ENCODE measurements around the gene ZNF689. TPM values are rescaled to one million over a fixed set of nuclear protein-coding genes. Genes with fewer than 3 reads are reported as not detected.
"Not testable (repeated sequence)": the region's sequence is repeated elsewhere in the genome, so short reads cannot be mapped to it uniquely, and the experiment has no call there.

Gene ZNF689
- total and polyA plus RNA-seq, 2 donors (not counting 1 experiment from before 2014, with no cell fraction given), result 3.5 to 6.1 TPM

- H3K4me2 ChIP-seq (ENCODE audit: extremely low read depth, insufficient read depth, low read length), result no peak overlapping the region
- TF ChIP-seq, protein P1, sequence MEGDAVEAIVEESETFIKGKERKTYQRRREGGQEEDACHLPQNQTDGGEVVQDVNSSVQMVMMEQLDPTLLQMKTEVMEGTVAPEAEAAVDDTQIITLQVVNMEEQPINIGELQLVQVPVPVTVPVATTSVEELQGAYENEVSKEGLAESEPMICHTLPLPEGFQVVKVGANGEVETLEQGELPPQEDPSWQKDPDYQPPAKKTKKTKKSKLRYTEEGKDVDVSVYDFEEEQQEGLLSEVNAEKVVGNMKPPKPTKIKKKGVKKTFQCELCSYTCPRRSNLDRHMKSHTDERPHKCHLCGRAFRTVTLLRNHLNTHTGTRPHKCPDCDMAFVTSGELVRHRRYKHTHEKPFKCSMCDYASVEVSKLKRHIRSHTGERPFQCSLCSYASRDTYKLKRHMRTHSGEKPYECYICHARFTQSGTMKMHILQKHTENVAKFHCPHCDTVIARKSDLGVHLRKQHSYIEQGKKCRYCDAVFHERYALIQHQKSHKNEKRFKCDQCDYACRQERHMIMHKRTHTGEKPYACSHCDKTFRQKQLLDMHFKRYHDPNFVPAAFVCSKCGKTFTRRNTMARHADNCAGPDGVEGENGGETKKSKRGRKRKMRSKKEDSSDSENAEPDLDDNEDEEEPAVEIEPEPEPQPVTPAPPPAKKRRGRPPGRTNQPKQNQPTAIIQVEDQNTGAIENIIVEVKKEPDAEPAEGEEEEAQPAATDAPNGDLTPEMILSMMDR (conservative IDR thresholded peaks at IDR 0.05 in 1 of 2, IDR thresholded peaks at IDR 0.05 in 1 of 2; ENCODE audit: low read depth in 1 of 2, low read length in 2 of 2), result no peak
- no peak for TF ChIP-seq EZH2 (IDR thresholded peaks at IDR 0.05; ENCODE audit: low read length, missing control alignments)
- H3K9me3 ChIP-seq (ENCODE audit: control insufficient read depth, insufficient read depth, low read depth, low read length), result no peaks in the 10 kb centered on the region
Observed at GRCh38 chr16:30636599-30636998, 26.4 kb upstream of the ZNF689 start.

DNA sequence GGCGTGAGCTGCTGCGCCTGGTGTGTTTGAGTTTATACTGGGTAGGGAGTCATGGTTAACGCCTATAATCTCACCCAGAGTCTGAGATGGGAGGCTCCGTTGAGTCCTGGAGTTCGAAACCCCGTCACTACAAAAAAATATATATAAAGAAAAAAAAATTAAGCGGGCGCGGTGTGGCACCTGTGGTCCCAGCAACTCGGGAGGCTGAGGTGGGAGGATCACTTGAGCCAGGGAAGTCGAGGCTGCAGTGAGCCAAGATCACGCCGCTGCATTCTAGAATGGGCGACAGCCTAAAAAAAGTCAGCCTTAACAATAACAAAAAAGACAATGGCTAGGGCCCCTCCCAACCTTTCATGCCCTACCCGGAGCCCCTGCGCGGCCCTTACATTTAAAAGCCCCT, 23.3 kb upstream of the ZNF689 start:
- TF ChIP-seq, protein P1 (conservative IDR thresholded peaks at IDR 0.05 in 1 of 2, IDR thresholded peaks at IDR 0.05 in 1 of 2; ENCODE audit: low read depth in 1 of 2, low read length in 2 of 2), result no peak
- no peak for TF ChIP-seq EZH2 (IDR thresholded peaks at IDR 0.05; ENCODE audit: low read length, missing control alignments)
- Histone ChIP-seq H2AFZ (ENCODE audit: low read length) (no peak overlapping the region), H3K4me2 (ENCODE audit: extremely low read depth, insufficient read depth, low read length) (peak overlapping the region; percentile 58)

More at GRCh38 chr16:30636599-30636998, 26.4 kb upstream of the ZNF689 start:
- no peak overlapping the region for H3K27ac ChIP-seq (ENCODE audit: insufficient read depth, low read length)
- DNase-seq (ENCODE audit: low read depth in 2 of 2), result no peak
- no peaks in the 10 kb centered on the region for H4K20me1 ChIP-seq (ENCODE audit: control insufficient read depth, extremely low read depth, insufficient read depth, low read length)
- no peaks in the 10 kb centered on the region for H3K36me3 ChIP-seq (ENCODE audit: control insufficient read depth, insufficient read depth, low read length)
- H3K79me2 ChIP-seq (ENCODE audit: control insufficient read depth, insufficient read depth, low read length), result no peaks in the 10 kb centered on the region
- H3K27me3 ChIP-seq (ENCODE audit: control insufficient read depth, insufficient read depth, low read length), result no peaks in the 10 kb centered on the region
- no peak overlapping the region for H3K9ac ChIP-seq (ENCODE audit: insufficient read depth, low read length)
- H2AFZ ChIP-seq (ENCODE audit: low read length), result no peak overlapping the region
- H3K4me1 ChIP-seq (ENCODE audit: control insufficient read depth, extremely low read depth, insufficient read depth, low read length), result peaks cover 2% of the 10 kb centered on the region
- H3K4me3 ChIP-seq (replicated peaks in 1 of 4; ENCODE audit: control extremely low read depth in 1 of 4, insufficient read depth in 1 of 4, low read depth in 3 of 4, low read length in 4 of 4), result no peak overlapping the region

GRCh38 chr16:30632454-30632853, 22.3 kb upstream of the ZNF689 start:
- not testable (repeated sequence) for DNase-seq (ENCODE audit: low read depth in 2 of 2); H3K4me3 ChIP-seq (replicated peaks in 1 of 4; ENCODE audit: control extremely low read depth in 1 of 4, insufficient read depth in 1 of 4, low read depth in 3 of 4, low read length in 4 of 4); H3K27me3 ChIP-seq (ENCODE audit: control insufficient read depth, insufficient read depth, low read length)

More for the DNA sequence above, 23.3 kb upstream of the ZNF689 start:
- H3K27me3 ChIP-seq (ENCODE audit: control insufficient read depth, insufficient read depth, low read length), result no peaks in the 10 kb centered on the region
- H3K4me1 ChIP-seq (ENCODE audit: control insufficient read depth, extremely low read depth, insufficient read depth, low read length), result peaks cover 2% of the 10 kb centered on the region
- H3K9ac ChIP-seq (ENCODE audit: insufficient read depth, low read length), result no peak overlapping the region
- H3K4me3 ChIP-seq (replicated peaks in 1 of 4; ENCODE audit: control extremely low read depth in 1 of 4, insufficient read depth in 1 of 4, low read depth in 3 of 4, low read length in 4 of 4), result peak overlapping the region; percentile 71 to 90 (median 77)
- H3K27ac ChIP-seq (ENCODE audit: insufficient read depth, low read length), result peak overlapping the region; percentile 87
- no peaks in the 10 kb centered on the region for H3K36me3 ChIP-seq (ENCODE audit: control insufficient read depth, insufficient read depth, low read length)
- no peak for DNase-seq (ENCODE audit: low read depth in 2 of 2)
- no peaks in the 10 kb centered on the region for H3K79me2 ChIP-seq (ENCODE audit: control insufficient read depth, insufficient read depth, low read length)
- no peaks in the 10 kb centered on the region for H3K9me3 ChIP-seq (ENCODE audit: control insufficient read depth, insufficient read depth, low read depth, low read length)
- no peaks in the 10 kb centered on the region for H4K20me1 ChIP-seq (ENCODE audit: control insufficient read depth, extremely low read depth, insufficient read depth, low read length)

More at GRCh38 chr16:30632454-30632853, 22.3 kb upstream of the ZNF689 start:
- H3K4me2 ChIP-seq (ENCODE audit: extremely low read depth, insufficient read depth, low read length); H3K4me1 ChIP-seq (ENCODE audit: control insufficient read depth, extremely low read depth, insufficient read depth, low read length); H4K20me1 ChIP-seq (ENCODE audit: control insufficient read depth, extremely low read depth, insufficient read depth, low read length); H2AFZ ChIP-seq (ENCODE audit: low read length); H3K36me3 ChIP-seq (ENCODE audit: control insufficient read depth, insufficient read depth, low read length); H3K9me3 ChIP-seq (ENCODE audit: control insufficient read depth, insufficient read depth, low read depth, low read length); H3K79me2 ChIP-seq (ENCODE audit: control insufficient read depth, insufficient read depth, low read length); H3K27ac ChIP-seq (ENCODE audit: insufficient read depth, low read length); H3K9ac ChIP-seq (ENCODE audit: insufficient read depth, low read length): not testable (repeated sequence)

Measured in fibroblast of lung (primary cell).